AG04450 (cell line): ENCODE measurements around the gene DPP6. TPM values are rescaled to one million over a fixed set of nuclear protein-coding genes. Genes with fewer than 3 reads are reported as not detected.

Experiments used
- CTCF ChIA-PET: fragments of 300-600, 350-600 bp; formaldehyde crosslinking; extraction: SDS; loops from one replicate; lab custom pipeline; 2022; ENCODE audit warnings: antibody characterized with exemption, inconsistent platforms; lab: Charles Lee
- POLR2A ChIA-PET: fragments of 350-600 bp; formaldehyde crosslinking; extraction: SDS; loops from one replicate; lab custom pipeline; 2021; ENCODE audit warnings: antibody characterized with exemption, inconsistent platforms; lab: Yijun Ruan, JAX
- DNase-seq: peaks from one replicate; pipeline ENCODE4 v3.0.0-alpha.2; 2011; ENCODE audit warnings: low read depth, low spot score
- H3K27ac ChIP-seq: one replicate; pipeline ENCODE4 v1.5.1; 2012; ENCODE audit warnings: low read depth, low read length, control low read depth
- H3K27me3 ChIP-seq: one replicate; pipeline ENCODE4 v1.6.0; 2012; ENCODE audit warnings: low read length; ENCODE audit not compliant: control insufficient read depth, insufficient read depth
- H3K4me3 ChIP-seq: 2 replicates; pipeline ENCODE4 v1.5.1; 2011; ENCODE audit warnings: mild to moderate bottlenecking, low read depth, low read length, control low read depth
- H3K9me3 ChIP-seq: 2 replicates; pipeline ENCODE4 v1.5.1; 2012; ENCODE audit warnings: low read length; ENCODE audit not compliant: control insufficient read depth, insufficient read depth
- CTCF ChIP-seq: IDR thresholded peaks from 2 replicates; pipeline ENCODE4 v1.5.1; 2011; ENCODE audit warnings: low read depth, low read length, control low read depth, inconsistent platforms
- polyA plus RNA-seq: library from polyadenylated mRNA; depleted of rRNA; stranded (reverse); fragments of >200 nt; gene quantifications from 2 replicates; pipeline ENCODE4 v1.2.3, GENCODE V29; 2011

Gene DPP6
- polyA plus RNA-seq, 1 experiment: not detected

- no peak overlapping the region for H3K27ac ChIP-seq
- H3K27me3 ChIP-seq: no peaks in the 10 kb centered on the region
- H3K9me3 ChIP-seq: peaks cover 82% of the 10 kb centered on the region
- CTCF ChIA-PET: no interaction called here
- POLR2A ChIA-PET: no interaction called here
- DNase-seq: no peak
- no peak for TF ChIP-seq CTCF
- no peak overlapping the region for H3K4me3 ChIP-seq
These were observed 823.1 kb downstream of the DPP6 start for GRCh38 chr7:154875297-154875696.

- H3K9me3 ChIP-seq: peaks cover 89% of the 10 kb centered on the region
- no peaks in the 10 kb centered on the region for H3K27me3 ChIP-seq
- H3K4me3 ChIP-seq: no peak overlapping the region
- no peak for DNase-seq
- POLR2A ChIA-PET: no interaction called here
- H3K27ac ChIP-seq: no peak overlapping the region
- CTCF ChIA-PET: no interaction called here
- TF ChIP-seq CTCF: no peak
These were observed 824.3 kb downstream of the DPP6 start for GRCh38 chr7:154876516-154876915.

- POLR2A ChIA-PET: no interaction called here
- H3K27ac ChIP-seq: no peak overlapping the region
- no peak overlapping the region for H3K4me3 ChIP-seq
- no peak for TF ChIP-seq CTCF
- no peaks in the 10 kb centered on the region for H3K27me3 ChIP-seq
- H3K9me3 ChIP-seq: peaks cover 91% of the 10 kb centered on the region
- CTCF ChIA-PET: no interaction called here
- no peak for DNase-seq
These were observed 824.8 kb downstream of the DPP6 start for GRCh38 chr7:154877031-154877430.

- Histone ChIP-seq H3K9me3 (peaks cover 89% of the 10 kb centered on the region), H3K27me3 (no peaks in the 10 kb centered on the region), H3K4me3 (no peak overlapping the region), H3K27ac (no peak overlapping the region)
- ChIA-PET POLR2A (no interaction called here), CTCF (no interaction called here)
- no peak for TF ChIP-seq CTCF
- no peak for DNase-seq
These were observed 827.4 kb downstream of the DPP6 start for GRCh38 chr7:154879629-154880028.

- CTCF ChIA-PET: no interaction called here
- Histone ChIP-seq H3K27me3 (no peaks in the 10 kb centered on the region), H3K9me3 (peaks cover 89% of the 10 kb centered on the region), H3K4me3 (no peak overlapping the region), H3K27ac (no peak overlapping the region)
- POLR2A ChIA-PET: no interaction called here
- no peak for DNase-seq
- TF ChIP-seq CTCF: no peak
These were observed 828.3 kb downstream of the DPP6 start for GRCh38 chr7:154880513-154880912.
